GM19395 (cell line): ENCODE measurements around the gene TMEM119.
"Not testable (repeated sequence)": the region's sequence is repeated elsewhere in the genome, so short reads cannot be mapped to it uniquely, and the experiment has no call there.

Experiments used
- ATAC-seq: cut with Tn5 transposase; IDR thresholded peaks from one replicate; pipeline ENCODE4 v1.9.1; 2021; ENCODE audit warnings: mild to moderate bottlenecking, moderate library complexity; ENCODE audit not compliant: unreplicated experiment

The TMEM119 gene

DNA sequence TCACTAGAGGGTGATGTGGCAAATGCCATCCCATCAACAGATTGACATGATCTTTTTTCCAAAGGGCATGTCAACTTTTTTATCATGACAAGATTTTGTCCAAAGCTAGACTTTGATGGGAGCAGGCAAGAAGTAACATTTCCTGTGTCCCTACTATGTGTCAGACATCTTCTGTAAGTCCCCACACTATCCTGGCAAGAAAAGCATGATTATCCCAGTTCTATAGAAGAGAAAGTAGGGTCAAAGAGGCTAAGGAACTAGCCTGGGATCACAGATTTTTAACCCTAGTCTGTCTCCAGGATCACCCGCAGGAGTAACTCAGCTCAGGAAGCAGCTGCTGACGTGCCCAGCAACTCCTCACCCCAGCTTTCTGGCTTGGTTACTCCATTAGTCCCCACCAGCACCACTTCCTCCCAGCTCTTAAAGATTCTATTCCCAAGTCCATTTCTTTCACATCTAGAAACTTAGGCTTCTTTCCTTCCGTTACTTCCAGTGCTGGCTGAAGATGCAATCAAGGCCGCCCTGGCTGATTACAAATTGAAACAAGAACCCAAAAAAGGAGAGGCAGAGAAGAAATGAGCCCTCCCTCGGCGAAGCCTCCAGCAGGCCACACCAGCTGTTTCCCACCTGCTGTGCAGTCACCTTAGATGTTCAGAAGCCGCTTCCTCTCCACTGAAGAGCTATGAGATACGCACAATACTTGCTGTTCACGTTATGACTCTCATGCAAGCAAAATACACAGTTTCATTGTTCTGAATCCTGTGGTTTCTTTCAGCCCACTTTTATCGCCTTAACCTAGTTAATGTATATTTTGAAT is 29.3 kb downstream of the TMEM119 start:
- ATAC-seq, result peak; percentile 78

DNA sequence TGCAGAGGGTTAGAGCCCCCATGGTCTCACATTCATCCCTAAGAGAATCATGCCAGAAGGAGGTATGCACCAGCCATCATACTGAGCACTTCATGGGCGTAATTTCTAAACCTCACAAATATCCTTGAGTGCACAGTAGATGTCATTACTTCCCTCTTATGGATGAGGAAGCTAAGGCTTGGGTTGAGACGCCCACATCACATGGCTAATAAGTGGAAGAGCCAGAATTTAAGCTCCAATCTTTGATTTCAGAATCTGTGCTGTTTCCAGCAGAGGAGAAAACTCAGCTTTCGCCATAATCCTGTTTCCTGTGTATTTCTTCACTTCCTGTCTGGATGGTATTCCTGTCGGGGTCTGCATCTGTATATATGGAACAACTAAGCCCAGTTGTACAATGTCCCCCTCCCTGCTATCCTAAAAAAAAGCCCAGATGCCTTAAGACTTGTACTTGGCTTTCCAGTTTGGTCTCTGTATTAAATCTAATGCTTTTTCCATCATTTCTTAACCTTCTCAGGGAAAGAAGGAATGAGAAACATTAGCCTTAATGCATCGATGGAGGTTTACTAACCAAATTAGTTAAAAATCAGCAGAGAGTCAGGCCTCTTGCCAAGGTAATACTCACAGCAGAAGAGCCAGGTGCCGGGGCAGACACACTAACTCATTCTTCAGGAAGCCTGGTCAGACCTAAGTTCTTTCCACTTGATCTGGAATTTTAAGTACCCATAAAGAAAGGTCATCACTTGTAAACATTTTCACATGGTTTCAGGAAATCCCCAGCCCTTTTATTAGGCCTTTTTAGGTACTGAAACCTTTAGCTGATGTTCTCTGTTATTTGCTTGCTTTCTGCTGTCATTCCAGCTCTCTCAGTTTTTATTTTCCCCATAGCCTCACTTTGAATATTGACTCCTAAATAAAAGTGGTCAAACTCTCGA is 30.2 kb downstream of the TMEM119 start:
- ATAC-seq, result no peak

DNA sequence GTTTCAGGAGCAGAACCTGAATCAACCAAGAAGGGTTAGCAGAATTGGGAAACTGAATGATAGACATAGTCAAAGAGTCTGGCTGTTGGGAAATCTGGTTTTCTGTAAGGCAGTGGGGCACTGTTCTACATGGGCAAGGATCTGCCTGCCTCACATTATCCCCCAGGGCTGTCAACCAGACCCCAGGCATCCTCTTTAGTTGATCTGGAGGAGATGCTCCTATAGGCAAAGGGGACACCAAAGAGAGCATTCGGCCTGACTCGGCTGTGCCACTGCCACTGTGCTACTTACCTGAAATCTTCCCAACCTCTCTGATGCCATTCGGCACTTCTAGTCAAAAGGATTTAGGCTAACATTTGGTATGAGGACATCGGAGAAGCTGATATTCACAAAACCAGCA is 31.4 kb downstream of the TMEM119 start:
- ATAC-seq, result no peak

DNA sequence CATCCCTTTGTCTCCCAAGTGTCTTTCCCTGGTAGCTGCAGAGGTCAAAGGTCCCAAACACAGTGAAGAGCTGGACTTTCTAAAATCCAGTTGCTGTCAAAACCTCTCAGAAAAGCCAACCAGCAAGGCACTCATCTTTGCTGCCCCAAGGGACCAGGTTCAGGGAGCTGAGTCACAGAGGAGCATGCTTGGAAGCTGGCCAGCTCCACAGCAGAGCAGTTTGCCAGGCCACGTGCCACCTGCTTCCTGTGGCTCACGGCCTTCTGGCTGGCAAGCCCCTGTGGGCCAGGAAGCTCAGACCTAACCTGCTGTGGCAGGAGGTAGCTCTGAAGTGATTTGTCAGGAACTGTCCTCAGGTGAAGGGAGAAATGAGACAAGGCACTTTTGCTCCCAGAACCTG is 31.9 kb downstream of the TMEM119 start:
- no peak for ATAC-seq

DNA sequence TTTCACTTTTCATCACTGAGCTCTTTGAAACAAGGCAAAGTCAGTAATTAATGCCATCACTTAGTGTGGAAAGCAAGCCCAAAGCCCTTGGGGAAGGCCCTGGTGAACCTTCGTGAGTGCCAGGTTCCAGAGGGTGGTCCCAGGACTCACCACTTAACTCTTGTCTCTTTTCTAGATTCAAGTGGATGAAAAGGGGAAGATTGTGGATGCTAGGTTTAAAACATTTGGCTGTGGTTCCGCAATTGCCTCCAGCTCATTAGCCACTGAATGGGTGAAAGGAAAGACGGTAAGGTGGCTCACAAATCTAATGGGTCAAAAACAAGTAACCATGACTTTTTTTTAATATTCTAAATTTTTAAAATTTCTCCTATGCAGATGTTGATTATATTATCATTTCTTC is 32.7 kb downstream of the TMEM119 start:
- ATAC-seq, result no peak

DNA sequence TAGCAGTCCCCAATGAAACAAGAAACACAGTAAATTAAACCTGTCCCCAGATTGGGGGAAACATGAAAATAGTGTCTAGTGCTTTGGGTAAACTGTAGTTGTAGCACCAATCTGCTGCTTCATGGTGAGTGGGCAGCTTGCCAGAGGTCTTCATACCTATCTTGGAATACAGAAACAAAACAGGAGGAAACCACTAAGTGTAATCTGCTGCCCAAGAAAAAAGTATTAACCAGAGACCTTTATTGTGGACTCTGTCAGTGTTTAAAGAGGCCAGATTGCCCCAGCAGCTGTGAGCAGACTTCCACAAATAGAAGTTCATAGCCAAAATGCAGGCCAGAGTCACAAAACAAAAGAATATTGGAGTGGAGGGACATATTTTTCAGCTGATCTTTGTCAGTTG is 33.2 kb downstream of the TMEM119 start:
- no peak for ATAC-seq

DNA sequence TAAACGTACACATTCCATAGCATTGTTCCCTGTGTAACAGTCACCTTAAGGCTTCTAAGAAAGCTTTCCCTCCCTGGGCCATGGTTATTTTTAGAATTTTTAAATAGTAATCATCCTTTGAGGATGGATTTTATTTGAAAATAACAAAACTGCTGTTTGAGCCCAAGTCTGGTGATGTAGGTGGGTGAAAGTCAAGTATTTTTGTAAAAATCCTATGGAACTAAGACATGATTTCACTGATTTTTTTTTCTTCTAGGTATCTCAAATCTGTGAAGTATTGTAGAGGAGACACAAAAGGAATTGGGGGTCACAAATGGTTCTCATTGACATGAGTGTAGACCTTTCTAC is 34.1 kb downstream of the TMEM119 start:
- no peak for ATAC-seq

DNA sequence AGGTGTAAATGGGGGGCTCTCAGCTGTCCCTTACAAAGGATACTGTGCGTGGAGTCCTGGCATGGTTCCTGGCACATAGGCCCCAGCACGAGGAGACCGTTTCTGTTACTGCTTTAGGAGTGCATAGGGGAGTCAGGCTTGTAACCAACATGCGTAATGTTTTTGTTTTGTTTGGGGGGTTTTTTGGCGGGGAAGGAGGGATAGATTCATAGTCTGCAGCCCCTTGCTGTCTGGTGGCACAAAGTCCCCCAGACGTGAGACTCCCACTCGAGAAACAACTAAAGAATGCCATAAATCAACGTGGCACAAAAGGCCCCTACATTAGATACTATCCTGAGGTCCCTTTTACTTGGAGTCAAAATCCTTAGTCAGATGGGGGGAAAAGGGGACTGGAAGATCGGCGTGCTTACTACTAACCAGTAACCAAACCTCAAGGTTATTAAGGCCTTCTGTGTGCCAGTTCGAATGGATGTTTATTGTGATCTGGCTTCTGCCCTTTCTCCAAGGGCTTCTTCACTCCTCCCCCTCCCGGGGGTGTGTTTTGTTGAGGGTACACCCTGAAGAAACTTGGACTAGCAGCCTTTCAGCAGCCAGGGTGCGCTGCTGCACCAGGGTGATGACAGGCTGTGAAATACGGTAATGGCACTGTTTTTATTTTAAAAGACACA is 34.6 kb downstream of the TMEM119 start:
- peak; percentile 37 for ATAC-seq

DNA sequence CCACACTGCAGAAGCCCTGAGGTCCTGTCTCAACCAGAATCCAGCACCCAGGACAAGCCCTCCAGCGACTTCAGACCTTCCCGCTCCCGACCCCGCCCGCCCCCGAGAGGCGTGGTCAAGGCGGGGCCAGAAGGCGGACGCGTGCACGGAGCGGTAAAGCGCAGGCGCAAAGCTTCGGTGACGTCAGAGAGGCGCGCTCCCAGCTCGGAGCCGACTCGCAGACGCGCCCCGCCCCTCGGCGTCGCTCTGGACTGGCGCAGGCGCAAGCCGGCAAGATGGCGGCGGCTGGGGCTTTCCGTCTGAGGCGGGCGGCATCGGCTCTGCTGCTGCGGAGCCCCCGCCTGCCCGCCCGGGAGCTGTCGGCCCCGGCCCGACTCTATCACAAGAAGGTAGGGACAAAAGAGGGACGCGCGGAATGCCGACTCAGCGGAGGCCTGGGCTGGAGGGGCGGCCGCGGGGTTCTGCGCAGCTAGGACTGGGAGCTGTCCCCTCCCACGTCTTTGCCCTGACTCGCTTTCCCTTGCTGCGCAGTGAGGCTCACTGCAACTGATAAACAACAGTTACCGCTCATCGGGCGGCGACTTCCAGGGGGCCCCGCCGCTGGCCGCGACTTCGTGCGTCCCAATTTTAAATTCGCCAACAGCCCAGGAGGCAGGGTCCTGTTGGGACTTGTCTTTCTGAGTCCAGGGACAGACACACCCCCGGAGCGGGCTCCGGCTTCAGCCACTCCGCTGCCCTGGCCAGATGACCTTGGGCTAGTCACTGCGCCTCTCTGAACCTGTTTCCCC is 35.3 kb downstream of the TMEM119 start, which contains the start of gene ISCU:
TSS of gene ISCU (plus strand) at position 249 of the 788 bp plus-strand sequence. CDS start at position 276, 27 bp downstream.
- peak; percentile 63 for ATAC-seq

DNA sequence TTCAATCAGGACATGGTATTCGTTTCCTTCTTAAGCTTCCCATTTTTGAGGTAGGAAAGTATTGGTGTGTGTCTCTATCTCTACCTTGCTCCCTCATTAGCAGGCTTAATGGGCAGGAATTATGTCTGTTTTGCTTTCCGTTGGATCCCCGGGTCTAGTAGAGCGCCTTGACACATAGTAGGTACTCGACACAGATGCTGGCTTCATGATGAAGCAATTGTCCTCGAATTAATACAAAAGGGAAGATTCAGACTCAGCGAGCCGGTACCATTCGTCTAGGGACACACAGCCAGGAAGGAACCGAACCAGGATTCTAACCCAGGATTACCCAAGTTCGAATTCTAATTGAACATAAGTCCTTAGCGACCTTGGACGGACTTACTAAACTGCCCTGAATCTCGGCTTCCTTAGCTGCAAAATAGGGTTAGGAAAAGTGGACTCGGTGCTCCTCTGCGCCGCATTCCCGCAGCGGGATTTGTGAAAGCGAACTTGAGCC is 36.0 kb downstream of the TMEM119 start:
- no peak for ATAC-seq

DNA sequence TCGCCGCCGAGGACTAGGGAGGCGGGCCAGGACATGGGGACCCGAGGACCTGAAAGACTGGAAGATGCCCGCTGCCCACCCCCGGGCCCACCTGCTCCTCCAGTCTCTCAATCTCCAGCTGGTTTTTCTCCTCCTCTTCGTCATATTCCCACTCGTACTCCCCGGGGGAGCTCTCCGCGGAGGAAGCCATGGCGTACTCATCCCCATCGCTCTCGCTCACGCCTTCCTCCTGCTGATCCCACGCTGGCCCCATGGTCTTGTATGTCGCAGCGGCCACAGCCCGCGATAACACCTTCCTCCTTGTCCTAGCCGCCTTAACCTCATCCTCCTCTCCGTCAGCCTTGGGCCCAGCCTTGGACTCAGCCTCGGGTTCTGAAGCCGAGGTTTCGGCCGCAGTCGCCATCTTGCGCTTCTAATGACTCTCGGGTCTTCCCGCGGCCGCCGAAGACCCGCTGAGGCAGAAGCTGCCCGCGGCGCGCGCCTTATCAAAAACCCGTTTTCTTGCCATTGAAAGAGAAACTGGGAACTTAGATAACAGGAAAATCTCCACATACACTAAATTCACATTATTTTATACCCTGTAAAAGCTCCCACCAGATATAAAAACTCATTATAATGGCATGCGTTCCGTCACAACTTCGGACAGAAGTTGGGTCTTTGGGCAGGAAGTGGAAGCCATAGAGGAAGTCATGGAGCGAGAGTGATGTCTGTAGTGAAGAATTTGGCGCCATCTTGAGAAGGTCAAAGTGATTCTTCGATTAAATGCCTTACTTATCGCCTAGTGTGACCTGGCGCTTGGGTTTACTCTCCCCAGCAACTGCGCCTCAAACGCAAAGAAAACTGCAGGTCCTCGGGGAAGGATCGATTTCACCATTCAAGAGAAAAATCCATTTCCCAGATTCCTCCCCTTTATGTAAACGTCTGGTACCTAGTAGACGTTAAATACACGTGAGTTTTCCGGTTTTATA is 36.8 kb downstream of the TMEM119 start, which contains the start of gene SART3:
TSS of gene SART3 (minus strand) at position 422 of the 968 bp plus-strand sequence. CDS start at position 403, 19 bp downstream.
- ATAC-seq, result peak; percentile 48

DNA sequence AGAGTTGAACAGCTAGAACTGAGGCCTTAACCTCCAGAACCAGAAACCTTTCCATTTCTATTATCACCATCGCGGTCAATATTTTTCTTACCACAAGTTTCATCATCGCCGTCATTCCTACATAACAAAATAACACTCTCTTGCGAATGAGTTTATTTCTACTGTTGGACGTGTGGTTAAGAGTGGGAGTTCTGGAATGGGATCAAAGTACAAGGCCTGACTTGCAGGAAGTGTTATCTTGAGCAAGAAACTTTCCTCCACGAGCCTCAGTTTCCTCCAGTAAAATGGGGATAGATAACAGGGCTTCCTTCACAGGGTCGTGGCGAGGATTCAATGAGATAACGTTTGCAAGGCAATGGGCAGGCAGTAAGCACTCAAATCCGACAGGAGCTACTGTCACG is 37.6 kb downstream of the TMEM119 start:
- no peak for ATAC-seq

DNA sequence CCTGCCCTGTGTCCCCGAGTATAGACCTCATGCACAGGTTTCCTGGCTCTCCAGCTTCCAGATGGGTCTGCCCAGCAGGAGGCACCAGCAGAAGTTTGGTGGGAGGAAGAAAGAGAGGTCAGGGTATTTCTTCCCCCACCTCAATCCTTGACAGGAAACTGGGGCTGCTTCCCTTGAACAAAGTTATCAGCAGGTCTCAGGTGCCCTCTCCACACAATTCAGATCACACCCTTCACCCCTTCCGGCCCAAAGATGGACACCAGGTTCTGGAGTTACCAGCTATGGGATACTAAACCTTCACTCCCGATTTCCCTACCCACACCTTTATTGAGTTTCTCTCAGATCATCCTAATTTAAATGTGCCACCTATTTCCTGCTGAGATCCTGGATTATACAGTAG is 38.1 kb downstream of the TMEM119 start:
- no peak for ATAC-seq

DNA sequence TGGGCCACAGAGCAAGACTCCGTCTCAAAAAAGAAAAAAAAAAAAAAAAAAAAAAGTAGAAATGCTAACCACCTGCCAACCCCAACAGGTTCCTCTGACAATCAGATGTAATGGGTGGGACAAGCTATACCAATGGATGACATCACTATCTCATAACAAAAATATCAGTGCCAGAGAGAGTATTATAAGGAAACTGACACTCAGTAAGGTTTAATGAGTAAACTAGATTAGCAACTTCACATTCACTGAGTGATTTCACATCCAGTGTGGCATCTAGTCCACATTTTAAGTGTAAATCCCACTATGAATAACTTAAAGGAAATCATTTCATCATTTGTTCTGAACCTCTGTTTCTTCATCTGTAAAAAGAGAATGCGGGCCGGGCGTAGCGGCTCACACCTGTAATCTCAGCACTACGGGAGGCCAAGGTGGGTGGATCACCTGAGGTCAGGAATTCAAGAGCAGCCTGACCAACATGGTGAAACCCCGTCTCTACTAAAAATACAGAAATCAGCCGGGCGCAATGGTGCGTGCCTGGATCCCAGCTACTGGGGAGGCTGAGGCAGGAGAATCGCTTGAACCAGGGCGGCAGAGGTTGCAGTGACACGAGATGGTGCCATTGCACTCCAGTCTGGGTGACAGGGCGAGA is 38.8 kb downstream of the TMEM119 start:
- ATAC-seq, result no peak

DNA sequence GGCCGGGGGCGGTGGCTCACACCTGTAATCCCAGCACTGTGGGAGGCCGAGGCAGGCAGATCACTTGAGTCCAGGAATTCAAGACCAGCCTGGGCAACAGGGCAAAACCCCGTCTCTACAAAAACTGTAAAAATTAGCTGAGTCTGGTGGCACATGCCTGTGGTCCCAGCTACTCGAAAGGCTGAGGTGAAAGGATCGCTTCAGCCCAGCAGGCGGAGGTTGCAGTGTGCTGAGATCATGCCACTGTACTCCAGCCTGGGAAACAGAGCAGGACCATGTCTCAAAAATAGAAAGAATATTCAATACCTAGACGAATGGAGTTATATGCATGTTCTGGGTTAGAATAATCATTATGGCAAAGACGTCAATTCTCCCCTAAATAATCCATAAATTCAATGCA is 42.5 kb downstream of the TMEM119 start:
- ATAC-seq, result not testable (repeated sequence)

DNA sequence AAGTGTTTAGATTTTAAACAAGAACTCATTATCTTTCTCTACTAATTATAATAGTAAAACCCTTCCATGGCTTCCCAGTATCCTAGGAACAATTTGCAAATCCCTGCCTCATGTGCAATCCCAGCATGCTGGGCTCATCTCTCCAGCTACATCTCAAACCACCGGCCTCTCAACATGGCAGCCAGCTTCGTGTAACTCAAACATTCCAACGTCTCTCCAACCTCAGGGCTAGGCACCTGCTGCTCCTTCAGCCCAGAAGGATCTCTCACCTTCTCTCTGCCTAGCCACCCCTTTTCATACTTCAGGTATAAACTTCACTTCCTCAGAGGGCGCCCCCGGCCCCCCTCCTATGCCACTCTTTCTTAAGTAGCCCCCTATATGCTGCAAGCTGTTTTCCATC is 44.1 kb downstream of the TMEM119 start:
- ATAC-seq, result no peak

DNA sequence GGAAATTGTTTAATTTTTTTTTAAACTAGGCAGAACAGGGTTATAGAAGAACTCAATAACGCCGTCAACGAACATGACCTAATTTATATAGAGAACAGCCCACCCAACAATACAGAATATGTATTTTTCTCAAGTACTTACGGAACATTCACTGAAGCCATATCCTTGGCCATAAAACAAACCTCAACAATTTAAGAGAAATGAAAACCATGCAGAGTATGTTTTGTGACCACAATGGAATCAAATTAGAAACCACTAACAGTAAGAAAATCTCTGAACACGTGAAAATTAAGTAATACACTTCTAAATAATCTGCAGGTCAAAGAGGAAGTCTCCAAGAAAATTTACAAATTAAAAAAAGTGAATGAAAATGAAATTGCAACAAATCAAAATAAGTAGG is 46.3 kb downstream of the TMEM119 start:
- ATAC-seq, result no peak

DNA sequence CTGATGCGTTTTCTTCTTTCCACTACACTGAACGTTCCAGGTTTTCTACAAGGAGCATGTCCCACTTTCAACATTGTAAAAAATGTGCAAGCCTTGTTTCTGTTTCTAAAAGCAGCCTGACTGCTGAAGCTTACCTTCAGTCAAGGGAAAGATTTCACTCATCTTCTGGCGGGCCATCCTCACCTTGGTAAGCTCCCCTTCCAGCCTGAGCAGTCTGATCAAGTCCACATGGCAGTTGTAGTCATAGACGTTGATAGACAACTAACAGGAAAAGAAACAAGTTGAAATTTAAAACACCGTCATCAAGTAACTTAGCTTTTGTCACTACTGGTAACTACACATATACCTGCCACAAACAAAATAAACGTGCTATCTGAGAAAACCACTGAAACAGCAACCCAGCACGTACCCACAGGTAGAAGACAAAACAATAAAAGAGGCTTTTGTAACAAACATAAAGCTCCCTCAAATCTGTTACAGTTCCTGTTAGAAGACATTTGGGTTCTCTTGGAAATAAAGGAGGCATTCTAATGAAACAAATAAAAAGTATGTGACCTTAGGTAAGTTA is 48.8 kb downstream of the TMEM119 start:
- ATAC-seq, result no peak
